K562 (cell line): Measurements from ENCODE around the gene GALR3. TPM values are rescaled to one million over a fixed set of nuclear protein-coding genes. Genes with fewer than 3 reads are reported as not detected.

Source experiments
- ARID2 ChIP-seq: fragments of 450-650 bp; IDR thresholded peaks from 2 replicates; pipeline ENCODE4 v1.6.1; 2017; ENCODE audit warnings: antibody characterized with exemption, mild to moderate bottlenecking
- CCNT2 ChIP-seq: IDR thresholded peaks from 2 replicates; pipeline ENCODE4 v1.6.1; 2011; ENCODE audit warnings: borderline replicate concordance, low read depth, mild to moderate bottlenecking, moderate library complexity, mixed read lengths, low read length; ENCODE audit not compliant: insufficient read length; ENCODE audit errors: extremely low read depth
- CREM ChIP-seq: IDR thresholded peaks from 2 replicates; pipeline ENCODE4 v1.6.1; 2014; ENCODE audit warnings: antibody characterized with exemption, low read depth
- ELF2 ChIP-seq: fragments of 250-450 bp; sonication (Bioruptor Pico); IDR thresholded peaks from 2 replicates; pipeline ENCODE4 v1.5.0; 2021; ENCODE audit warnings: mild to moderate bottlenecking
- HNRNPL ChIP-seq: fragments of 200-400 bp; formaldehyde crosslinking; IDR thresholded peaks from 2 replicates; pipeline ENCODE4 v1.6.1; 2017; ENCODE audit warnings: low read depth, mild to moderate bottlenecking, low read length
- KLF1 ChIP-seq: fragments of 450-650 bp; IDR thresholded peaks from 2 replicates; pipeline ENCODE4 v1.6.1; 2016; ENCODE audit warnings: missing genetic modification characterization, missing compliant biosample characterization
- LCOR ChIP-seq: sonication (generic); formaldehyde crosslinking; IDR thresholded peaks from 2 replicates; pipeline ENCODE4 v1.8.0; 2022; ENCODE audit warnings: mild to moderate bottlenecking, missing genetic modification reagents
- MEF2D ChIP-seq: conservative IDR thresholded peaks from 2 replicates; pipeline ENCODE4 v1.6.1; 2016; ENCODE audit warnings: low read depth, missing genetic modification characterization, missing compliant biosample characterization
- MEIS2 ChIP-seq: fragments of 450-650 bp; IDR thresholded peaks from 2 replicates; pipeline ENCODE4 v1.6.1; 2014; ENCODE audit warnings: mild to moderate bottlenecking; ENCODE audit not compliant: partially characterized antibody
- NONO ChIP-seq, 2 experiments: fragments of 200-400 bp in 1 of 2; fragments of 450-650 bp in 1 of 2; formaldehyde crosslinking in 1 of 2; IDR thresholded peaks; 2 replicates each; pipeline ENCODE4 v1.6.1; 2017; ENCODE audit warnings: low read depth in 2 of 2, mild to moderate bottlenecking in 2 of 2, moderate library complexity in 2 of 2, low read length in 1 of 2
- PHB2 ChIP-seq: fragments of 450-650 bp; IDR thresholded peaks from 2 replicates; pipeline ENCODE4 v1.6.1; 2017; ENCODE audit warnings: low read depth
- RAD51 ChIP-seq: fragments of 450-650 bp; IDR thresholded peaks from 2 replicates; pipeline ENCODE4 v1.7.1; 2016; ENCODE audit warnings: low read depth, mild to moderate bottlenecking, borderline replicate concordance
- RBM39 ChIP-seq: fragments of 200-400 bp; formaldehyde crosslinking; optimal IDR thresholded peaks from 2 replicates; pipeline ENCODE3; 2018; ENCODE audit warnings: low read depth, low read length
- RERE ChIP-seq: sonication (generic); formaldehyde crosslinking; IDR thresholded peaks from 2 replicates; pipeline ENCODE4 v1.8.0; 2023; ENCODE audit warnings: missing genetic modification reagents, mild to moderate bottlenecking, borderline replicate concordance
- SMARCB1 ChIP-seq: IDR thresholded peaks from 2 replicates; pipeline ENCODE4 v1.6.1; 2011; ENCODE audit warnings: improper control_type of control experiment, low read depth; ENCODE audit not compliant: insufficient read length
- SREBF2 ChIP-seq: sonication (generic); formaldehyde crosslinking; IDR thresholded peaks from 2 replicates; pipeline ENCODE4 v1.4.0; 2020; ENCODE audit warnings: mild to moderate bottlenecking, missing genetic modification reagents
- TRIM28 ChIP-seq: fragments of 450-650 bp; IDR thresholded peaks from 2 replicates; pipeline ENCODE4 v1.6.1; 2017
- ZFPM2 ChIP-seq: fragments of 250-450 bp; sonication (Bioruptor Pico); IDR thresholded peaks from 2 replicates; pipeline ENCODE4 v1.5.1; 2022; ENCODE audit warnings: mild to moderate bottlenecking
- ZNF224 ChIP-seq: sonication (generic); formaldehyde crosslinking; IDR thresholded peaks from 2 replicates; pipeline ENCODE4 v1.8.0; 2022; ENCODE audit warnings: mild to moderate bottlenecking, missing genetic modification reagents
- ZNF324 ChIP-seq: fragments of 250-450 bp; sonication (Bioruptor Pico); IDR thresholded peaks from 2 replicates; pipeline ENCODE4 v1.4.0; 2020; ENCODE audit warnings: mild to moderate bottlenecking
- ZNF444 ChIP-seq: fragments of 250-450 bp; sonication (Bioruptor Pico); IDR thresholded peaks from 2 replicates; pipeline ENCODE4 v1.4.0; 2020; ENCODE audit warnings: mild to moderate bottlenecking, moderate library complexity
- polyA plus RNA-seq, 8 experiments: library from polyadenylated mRNA; depleted of rRNA in 4 of 8; stranded (reverse) in 5 of 8; unstranded in 3 of 8; fragments of >200 nt; fragmentation: Nextera tagmentation in 2 of 8; fragmentation: Illumina TruSeq in 1 of 8; extraction: Ambion mirVana in 2 of 8; extraction: Trizol in 1 of 8; gene quantifications; 2 replicates each; pipeline versions ENCODE4 v1.2.1 to v1.2.3, GENCODE V29; 2011 to 2014; ENCODE audit warnings: inconsistent platforms in 1 of 8, missing spikeins in 1 of 8
- total RNA-seq, 7 experiments: library from RNA; depleted of rRNA in 6 of 7; stranded (reverse); fragments of >200 nt in 6 of 7; fragmentation: Illumina TruSeq in 2 of 7; extraction: Trizol in 2 of 7; gene quantifications; 2 replicates each; pipeline versions ENCODE4 v1.2.1 to v1.2.3, GENCODE V29; 2011 to 2021; ENCODE audit warnings: low replicate concordance in 1 of 7
- TF ChIP-seq, protein P1 (sequence below): fragments of 450-650 bp; IDR thresholded peaks from 2 replicates; pipeline ENCODE4 v1.6.1; 2016; ENCODE audit warnings: antibody characterized with exemption
- TF ChIP-seq, protein P2 (sequence below): conservative IDR thresholded peaks from 2 replicates; pipeline ENCODE4 v1.6.1; 2011; ENCODE audit warnings: low read depth, mild to moderate bottlenecking, low read length; ENCODE audit not compliant: control insufficient read depth

Gene GALR3
- total and polyA plus RNA-seq, 9 of the 15 experiments (the other 6 are each of a cell fraction or from before 2014, with no cell fraction given): 0.13 TPM; not detected in 8

- 0 out of 2 replicates have a peak, but pooled peaks have one; percentile 15 for TF ChIP-seq MEF2D (tag)
- peak; percentile 80 for TF ChIP-seq PHB2
- TF ChIP-seq RBM39: no peak
- 0 out of 2 replicates have a peak, but pooled peaks have one; percentile 49 for TF ChIP-seq LCOR (CRISPR knock-in tag)
- TF ChIP-seq ZFPM2 (CRISPR knock-in tag): no peak
- TF ChIP-seq, protein P1, sequence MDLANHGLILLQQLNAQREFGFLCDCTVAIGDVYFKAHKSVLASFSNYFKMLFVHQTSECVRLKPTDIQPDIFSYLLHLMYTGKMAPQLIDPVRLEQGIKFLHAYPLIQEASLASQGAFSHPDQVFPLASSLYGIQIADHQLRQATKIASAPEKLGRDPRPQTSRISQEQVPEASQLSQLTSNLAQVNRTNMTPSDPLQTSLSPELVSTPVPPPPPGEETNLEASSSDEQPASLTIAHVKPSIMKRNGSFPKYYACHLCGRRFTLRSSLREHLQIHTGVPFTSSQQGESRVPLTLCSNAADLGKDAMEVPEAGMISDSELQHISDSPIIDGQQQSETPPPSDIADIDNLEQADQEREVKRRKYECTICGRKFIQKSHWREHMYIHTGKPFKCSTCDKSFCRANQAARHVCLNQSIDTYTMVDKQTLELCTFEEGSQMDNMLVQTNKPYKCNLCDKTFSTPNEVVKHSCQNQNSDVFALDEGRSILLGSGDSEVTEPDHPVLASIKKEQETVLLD: peak; percentile 63; the same call in 1 of the 2 replicates
- peak; percentile 25; the same call in 1 of the 2 replicates for TF ChIP-seq RAD51
- no peak for TF ChIP-seq ZNF224 (CRISPR knock-in tag)
- no peak for TF ChIP-seq SREBF2
- TF ChIP-seq KLF1 (tag): no peak
- TF ChIP-seq CREM: peak; percentile 74
- TF ChIP-seq SMARCB1: no peak
- TF ChIP-seq HNRNPL: no peak
- TF ChIP-seq ZNF444 (CRISPR knock-in tag): peak; percentile 73; the same call in 1 of the 2 replicates
- no peak for TF ChIP-seq ZNF324 (CRISPR knock-in tag)
- TF ChIP-seq TRIM28: no peak
- TF ChIP-seq ARID2: no peak
- peak; percentile 75 for TF ChIP-seq CCNT2
- peak; percentile 75 for TF ChIP-seq MEIS2
- TF ChIP-seq RERE: no peak
- TF ChIP-seq ELF2: no peak
- TF ChIP-seq NONO (IDR thresholded peaks at IDR 0.05; ENCODE audit: low read depth in 2 of 2, low read length in 1 of 2): peak in 1 of 2 experiments; percentile 96; a peak in 2 of 4 replicates
- TF ChIP-seq, protein P2, sequence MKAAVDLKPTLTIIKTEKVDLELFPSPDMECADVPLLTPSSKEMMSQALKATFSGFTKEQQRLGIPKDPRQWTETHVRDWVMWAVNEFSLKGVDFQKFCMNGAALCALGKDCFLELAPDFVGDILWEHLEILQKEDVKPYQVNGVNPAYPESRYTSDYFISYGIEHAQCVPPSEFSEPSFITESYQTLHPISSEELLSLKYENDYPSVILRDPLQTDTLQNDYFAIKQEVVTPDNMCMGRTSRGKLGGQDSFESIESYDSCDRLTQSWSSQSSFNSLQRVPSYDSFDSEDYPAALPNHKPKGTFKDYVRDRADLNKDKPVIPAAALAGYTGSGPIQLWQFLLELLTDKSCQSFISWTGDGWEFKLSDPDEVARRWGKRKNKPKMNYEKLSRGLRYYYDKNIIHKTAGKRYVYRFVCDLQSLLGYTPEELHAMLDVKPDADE: no peak
Observed at GRCh38 chr22:37803195-37803638, 20.0 kb upstream of the GALR3 start (continued).
